GM20000 (cell line): Measurements from ENCODE around the gene GALNT3.

ENCODE experiments used
- DNase-seq: peaks from one replicate; pipeline ENCODE4 v3.0.0; 2012; ENCODE audit warnings: low spot score
- CTCF ChIP-seq: IDR thresholded peaks from 2 replicates; pipeline ENCODE4 v1.5.1; 2012; ENCODE audit warnings: mild to moderate bottlenecking, control low read depth; ENCODE audit errors: extremely low read depth, missing control alignments

Gene GALNT3

GRCh38 chr2:165725421-165725820, 68.6 kb downstream of the GALNT3 start:
- DNase-seq, result no peak
- TF ChIP-seq CTCF, result no peak

- no peak for DNase-seq
- no peak for TF ChIP-seq CTCF
Observed at GRCh38 chr2:165720511-165720910, 73.5 kb downstream of the GALNT3 start.

- no peak for DNase-seq
- TF ChIP-seq CTCF, result no peak
Observed at GRCh38 chr2:165718610-165719210, 75.3 kb downstream of the GALNT3 start.

- no peak for TF ChIP-seq CTCF
- no peak for DNase-seq
Observed at GRCh38 chr2:165716091-165716490, 78.0 kb downstream of the GALNT3 start.

GRCh38 chr2:165706960-165707487, 87.0 kb downstream of the GALNT3 start:
- no peak for DNase-seq
- TF ChIP-seq CTCF, result no peak

- TF ChIP-seq CTCF, result no peak
- no peak for DNase-seq
Observed at GRCh38 chr2:165701147-165701546, 92.9 kb downstream of the GALNT3 start.

GRCh38 chr2:165700531-165700930, 93.5 kb downstream of the GALNT3 start:
- DNase-seq, result no peak
- no peak for TF ChIP-seq CTCF
